Ovary (tissue), 9 donors: ENCODE data around the gene CRB1. TPM values are rescaled to one million over a fixed set of nuclear protein-coding genes. Genes with fewer than 3 reads are reported as not detected.

Source experiments
- DNase-seq, 5 donors: peaks; one replicate each; pipeline ENCODE4 v3.0.0-alpha.2; 2019 to 2020
- H3K27ac ChIP-seq, 2 donors: fragments of 200-600 bp; one replicate each; pipeline versions ENCODE4 v1.5.1 to v1.8.0; 2019 to 2022
- H3K27me3 ChIP-seq: fragments of 200-600 bp; one replicate; pipeline ENCODE4 v1.8.0; 2022
- H3K36me3 ChIP-seq: fragments of 200-600 bp; sonication (generic); one replicate; pipeline ENCODE4 v1.5.1; 2019
- H3K4me1 ChIP-seq: one replicate; pipeline ENCODE4 v1.8.1; 2013; ENCODE audit warnings: mild to moderate bottlenecking, moderate library complexity; ENCODE audit not compliant: insufficient read depth
- H3K4me3 ChIP-seq: fragments of 200-600 bp; sonication (generic); one replicate; pipeline ENCODE4 v1.5.1; 2017
- H3K9me3 ChIP-seq, 2 donors: fragments of 200-600 bp in 1 of 2; sonication (generic) in 1 of 2; one replicate each; pipeline versions ENCODE4 v1.5.1 to v1.8.1; 2013 to 2019; ENCODE audit warnings: mild to moderate bottlenecking in 1 of 2, moderate library complexity in 1 of 2
- CTCF ChIP-seq, 3 donors: fragments of 450-650 bp in 2 of 3; fragments of 200-600 bp in 1 of 3; IDR thresholded peaks; one replicate each; pipeline versions ENCODE4 v1.5.1 to v1.8.0; 2016 to 2022; ENCODE audit warnings: antibody characterized with exemption in 3 of 3, mild to moderate bottlenecking in 1 of 3
- EP300 ChIP-seq: sonication (generic); formaldehyde crosslinking; IDR thresholded peaks from one replicate; pipeline ENCODE4 v1.6.1; 2017; ENCODE audit warnings: antibody characterized with exemption
- POLR2A ChIP-seq: fragments of 450-650 bp; IDR thresholded peaks from one replicate; pipeline ENCODE4 v1.6.1; 2017; ENCODE audit warnings: antibody characterized with exemption, mild to moderate bottlenecking, moderate library complexity
- WGBS, 3 donors: extraction: QIAGEN DNeasy Blood & Tissue Kit in 1 of 3; methylation state at CpG; one replicate each; pipeline versions ENCODE4 v1.1.5 to v1.1.7; 2013 to 2017; 5-methylcytosine and 5-hydroxymethylcytosine counted together
- intact Hi-C, 4 donors: fragments of 100-400 bp; cut with DNase I; formaldehyde crosslinking; loops; one replicate each; pipeline versions ENCODE4 v1.11.0 to v1.15.1; 2022 to 2023
- polyA plus RNA-seq, 2 donors: library from polyadenylated mRNA; stranded (reverse); fragments of 200-250 nt in 1 of 2; fragments of 350-450 nt in 1 of 2; fragmentation: Illumina TruSeq in 1 of 2; extraction: RNeasy Lipid Tissue Mini Kit (QIAGEN cat#74804) in 1 of 2; gene quantifications; one replicate each; pipeline ENCODE4 v1.2.3, GENCODE V29; 2013 to 2014
- total RNA-seq, 7 donors: library from RNA; depleted of rRNA in 2 of 7; stranded (reverse); fragments of >200 nt in 2 of 7; fragmentation: NEBNext Ultra II Directional in 3 of 7; extraction: Animal tissue kit (Norgen Biotek cat#: 25700) in 3 of 7; gene quantifications; one replicate each; pipeline versions ENCODE4 v1.1.0 to v1.2.4, GENCODE V29; 2016 to 2023
- donor health status: DM: no; HTN: no; CAD: no; lungs with moderate emphysema.
- donor health status: DM: no; HTN: no; CAD: no.
- donor health status: Bipolar disorder and iron deficiency.
- donor health status: DM: yes; HTN: yes; CAD: no.
- donor health status: DM: no; HTN: no; CAD: no.
- donor health status: DM: yes; HTN: yes; CAD: no.

CRB1 gene
- total and polyA plus RNA-seq, 9 donors = 0.60 to 4.0 (median 1.1) TPM

- no peak overlapping the region for H3K4me3 ChIP-seq
- WGBS, 3 donors = 57 to 63% (median 62%) methylated on average over 1 of the region's 1 CpG
- no peaks in the 10 kb centered on the region for H3K36me3 ChIP-seq
- H3K27ac ChIP-seq = no peak overlapping the region
- peaks cover 3% of the 10 kb centered on the region for H3K4me1 ChIP-seq
- no peak for DNase-seq
- intact Hi-C loops = no loop called here
- TF ChIP-seq POLR2A (no peak), CTCF (IDR thresholded peaks at IDR 0.05) (no peak), EP300 (no peak)
- no peaks in the 10 kb centered on the region for H3K27me3 ChIP-seq
- no peaks in the 10 kb centered on the region for H3K9me3 ChIP-seq
These were observed 90.9 kb downstream of the CRB1 start for GRCh38 chr1:197358959-197359358.

GRCh38 chr1:197360068-197360467 is 92.0 kb downstream of the CRB1 start:
- Histone ChIP-seq H3K9me3 (no peaks in the 10 kb centered on the region), H3K4me1 (peaks cover 3% of the 10 kb centered on the region), H3K27me3 (no peaks in the 10 kb centered on the region), H3K4me3 (no peak overlapping the region), H3K36me3 (no peaks in the 10 kb centered on the region), H3K27ac (no peak overlapping the region)
- intact Hi-C loops = loop anchor here in 1 of 4 donors (10.0 kb wide), 1 partner anchor 1885 kb away; no protein-coding TSS in a partner anchor
- WGBS, 3 donors = 8 to 12% (median 10%) methylated on average over 5 of the region's 5 CpGs
- DNase-seq = peak in 3 of 5 donors; percentile 29 to 57 (median 32)
- TF ChIP-seq POLR2A = no peak
- no peak for TF ChIP-seq EP300
- TF ChIP-seq CTCF (IDR thresholded peaks at IDR 0.05) = no peak

- DNase-seq = no peak
- Histone ChIP-seq H3K27ac (no peak overlapping the region), H3K36me3 (no peaks in the 10 kb centered on the region), H3K9me3 (no peaks in the 10 kb centered on the region), H3K4me3 (no peak overlapping the region), H3K4me1 (peaks cover 3% of the 10 kb centered on the region), H3K27me3 (no peaks in the 10 kb centered on the region)
- TF ChIP-seq CTCF (IDR thresholded peaks at IDR 0.05) = no peak
- no peak for TF ChIP-seq EP300
- TF ChIP-seq POLR2A = no peak
- intact Hi-C loops = loop anchor here in 1 of 4 donors (10.0 kb wide), 1 partner anchor 1888 kb away; no protein-coding TSS in a partner anchor
These were observed 94.8 kb downstream of the CRB1 start for GRCh38 chr1:197362871-197363270.

GRCh38 chr1:197363855-197364254 is 95.8 kb downstream of the CRB1 start:
- H3K9me3 ChIP-seq = no peaks in the 10 kb centered on the region
- no peak overlapping the region for H3K27ac ChIP-seq
- WGBS, 3 donors = 94 to 97% (median 95%) methylated on average over 14 of the region's 14 CpGs
- DNase-seq = no peak
- no peak overlapping the region for H3K4me3 ChIP-seq
- intact Hi-C loops = loop anchor here in 1 of 4 donors (10.0 kb wide), 1 partner anchor 1889 kb away; no protein-coding TSS in a partner anchor
- peaks cover 5% of the 10 kb centered on the region for H3K4me1 ChIP-seq
- no peaks in the 10 kb centered on the region for H3K27me3 ChIP-seq
- no peaks in the 10 kb centered on the region for H3K36me3 ChIP-seq
- no peak for TF ChIP-seq POLR2A
- no peak for TF ChIP-seq EP300
- TF ChIP-seq CTCF (IDR thresholded peaks at IDR 0.05) = no peak
